A549 (cell line): ENCODE results near the gene GRIN2D. TPM values are rescaled to one million over a fixed set of nuclear protein-coding genes. Genes with fewer than 3 reads are reported as not detected.

Experiments used
- ATAC-seq, 2 experiments: fragments of 200-7000 bp in 1 of 2; fragments of >200 bp in 1 of 2; cut with Nextera tagmentation in 1 of 2; cut with Tn5 transposase in 1 of 2; 3 replicates each; pipeline versions ENCODE4 v1.8.0 to v1.9.1; 2018 to 2020; ENCODE audit warnings: mild to moderate bottlenecking in 1 of 2, moderate library complexity in 1 of 2
- CTCF ChIA-PET: fragments of 300-600 bp; sonication (Branson Sonifier 250); formaldehyde crosslinking; extraction: SDS; loops from one replicate; lab custom pipeline; 2021; ENCODE audit warnings: antibody characterized with exemption, inconsistent platforms; lab: Yijun Ruan, JAX
- POLR2A ChIA-PET: fragments of 350-600 bp; formaldehyde crosslinking; extraction: SDS; loops from one replicate; lab custom pipeline; 2021; ENCODE audit warnings: antibody characterized with exemption, inconsistent platforms; lab: Yijun Ruan, JAX
- DNase-seq, 2 experiments: peaks; one replicate each; pipeline versions ENCODE4 v3.0.0 to v3.0.0-alpha.2; 2011 to 2016; ENCODE audit warnings: low read depth in 1 of 2, low spot score in 1 of 2
- FAIRE-seq: peaks from 2 replicates; lab custom pipeline; 2011; peaks lifted over from hg19 to GRCh38; lab: Jason Lieb, UNC
- H3K27ac ChIP-seq, 2 experiments: fragments of >200 bp; sonication (Bioruptor Twin); formaldehyde crosslinking; 3 replicates each; pipeline ENCODE4 v1.5.1; 2016 to 2017
- H3K4me1 ChIP-seq: fragments of >200 bp; sonication (Bioruptor Twin); formaldehyde crosslinking; 3 replicates; pipeline ENCODE4 v1.6.1; 2016
- H3K4me2 ChIP-seq: fragments of >200 bp; sonication (Bioruptor Twin); formaldehyde crosslinking; 3 replicates; pipeline ENCODE4 v1.6.1; 2016
- H3K4me3 ChIP-seq: fragments of >200 bp; sonication (Bioruptor Twin); formaldehyde crosslinking; 3 replicates; pipeline ENCODE4 v1.5.1; 2016
- H3K9me3 ChIP-seq: fragments of >200 bp; sonication (Bioruptor Twin); formaldehyde crosslinking; 3 replicates; pipeline ENCODE4 v1.6.1; 2016
- CHD2 ChIP-seq: fragments of 150-350 bp; IDR thresholded peaks from 2 replicates; pipeline ENCODE4 v1.6.1; 2014; ENCODE audit warnings: low read length; ENCODE audit not compliant: partially characterized antibody
- EHF ChIP-seq: fragments of 250-450 bp; sonication (Bioruptor Pico); IDR thresholded peaks from 2 replicates; pipeline ENCODE4 v1.5.0; 2020; ENCODE audit warnings: mild to moderate bottlenecking
- ESRRA ChIP-seq: fragments of 150-350 bp; IDR thresholded peaks from 2 replicates; pipeline ENCODE4 v1.6.1; 2014; ENCODE audit warnings: mild to moderate bottlenecking, low read length, borderline replicate concordance
- FOSB ChIP-seq: fragments of 250-450 bp; sonication (Bioruptor Pico); IDR thresholded peaks from 2 replicates; pipeline ENCODE4 v1.5.0; 2020; ENCODE audit warnings: mild to moderate bottlenecking, moderate library complexity
- GATA3 ChIP-seq: IDR thresholded peaks from 2 replicates; pipeline ENCODE4 v1.6.1; 2012; ENCODE audit warnings: borderline replicate concordance
- HDAC2 ChIP-seq: fragments of 200-600 bp; sonication (generic); IDR thresholded peaks from 2 replicates; pipeline ENCODE4 v1.6.1; 2016
- HEYL ChIP-seq: fragments of 250-450 bp; sonication (Bioruptor Pico); IDR thresholded peaks from 2 replicates; pipeline ENCODE4 v1.8.0; 2021; ENCODE audit warnings: mild to moderate bottlenecking, moderate library complexity
- HOXA7 ChIP-seq: fragments of 250-450 bp; sonication (Bioruptor Pico); IDR thresholded peaks from 2 replicates; pipeline ENCODE4 v1.5.0; 2020; ENCODE audit warnings: mild to moderate bottlenecking, moderate library complexity
- JUN ChIP-seq, 2 experiments: fragments of >200 bp; sonication (Bioruptor Twin); formaldehyde crosslinking; IDR thresholded peaks; 2 replicates in 1 of 2; 3 replicates in 1 of 2; pipeline ENCODE4 v1.6.1; 2016 to 2017
- MAZ ChIP-seq: fragments of 150-350 bp; IDR thresholded peaks from 2 replicates; pipeline ENCODE4 v1.6.1; 2014; ENCODE audit warnings: antibody characterized with exemption, low read depth, low read length, borderline replicate concordance
- NFE2L2 ChIP-seq: fragments of 150-350 bp; conservative IDR thresholded peaks from 2 replicates; pipeline ENCODE4 v1.6.1; 2014; ENCODE audit warnings: low read length
- POLR2A ChIP-seq: IDR thresholded peaks from 2 replicates; pipeline ENCODE4 v1.6.1; 2012; ENCODE audit warnings: mild to moderate bottlenecking, low read length
- RCOR1 ChIP-seq: fragments of 150-350 bp; IDR thresholded peaks from 2 replicates; pipeline ENCODE4 v1.6.1; 2014; ENCODE audit warnings: antibody characterized with exemption, low read length, low read depth
- SREBF2 ChIP-seq: fragments of 450-650 bp; IDR thresholded peaks from 2 replicates; pipeline ENCODE4 v1.6.1; 2014; ENCODE audit warnings: mild to moderate bottlenecking, moderate library complexity
- TFCP2L1 ChIP-seq: fragments of 250-450 bp; sonication (Bioruptor Pico); IDR thresholded peaks from 2 replicates; pipeline ENCODE4 v1.5.0; 2021; ENCODE audit warnings: mild to moderate bottlenecking
- ZC3H11A ChIP-seq: fragments of 450-650 bp; IDR thresholded peaks from 2 replicates; pipeline ENCODE4 v1.6.1; 2014; ENCODE audit warnings: antibody characterized with exemption, mild to moderate bottlenecking
- ZNF302 ChIP-seq: fragments of 250-450 bp; sonication (Bioruptor Pico); IDR thresholded peaks from 2 replicates; pipeline ENCODE4 v1.9.0; 2021; ENCODE audit warnings: inconsistent platforms, mild to moderate bottlenecking, moderate library complexity
- ZSCAN20 ChIP-seq: fragments of 250-450 bp; sonication (Bioruptor Pico); IDR thresholded peaks from 2 replicates; pipeline ENCODE4 v1.8.0; 2022; ENCODE audit warnings: mild to moderate bottlenecking, moderate library complexity
- WGBS: methylation state at CpG from one replicate; pipeline ENCODE4 v1.1.6; 2017; ENCODE audit errors: missing lambda C conversion rate; 5-methylcytosine and 5-hydroxymethylcytosine counted together
- polyA plus RNA-seq, 4 experiments: library from polyadenylated mRNA; depleted of rRNA in 3 of 4; stranded (reverse); fragments of >200 nt; fragmentation: RNase III in 1 of 4; extraction: RNeasy Plus Mini Kit Qiagen cat#74134 plus additional on column Dnase treatment in 1 of 4; gene quantifications; 2 replicates in 3 of 4; 3 replicates in 1 of 4; pipeline ENCODE4 v1.2.3, GENCODE V29; 2011 to 2017
- TF ChIP-seq, protein P1 (sequence below): fragments of >200 bp; sonication (Bioruptor Twin); formaldehyde crosslinking; IDR thresholded peaks from 3 replicates; pipeline ENCODE4 v1.5.1; 2016
- TF ChIP-seq, protein P2 (sequence below): fragments of >200 bp; sonication (Bioruptor Twin); formaldehyde crosslinking; IDR thresholded peaks from 3 replicates; pipeline ENCODE4 v1.6.1; 2016
- TF ChIP-seq, protein P3 (sequence below): IDR thresholded peaks from 2 replicates; pipeline ENCODE4 v1.6.1; 2012
- TF ChIP-seq, protein P4 (sequence below): IDR thresholded peaks from 2 replicates; pipeline ENCODE4 v1.6.1; 2012; ENCODE audit warnings: low read depth, borderline replicate concordance
- TF ChIP-seq, protein P5 (sequence below): fragments of 200-600 bp; sonication (generic); IDR thresholded peaks from 2 replicates; pipeline ENCODE4 v1.6.1; 2016; ENCODE audit warnings: antibody characterized with exemption, mild to moderate bottlenecking, moderate library complexity

The GRIN2D gene
- polyA plus RNA-seq, 2 of the 4 experiments (the other 2 are of a cell fraction) = 2.6 to 6.3 TPM

DNA sequence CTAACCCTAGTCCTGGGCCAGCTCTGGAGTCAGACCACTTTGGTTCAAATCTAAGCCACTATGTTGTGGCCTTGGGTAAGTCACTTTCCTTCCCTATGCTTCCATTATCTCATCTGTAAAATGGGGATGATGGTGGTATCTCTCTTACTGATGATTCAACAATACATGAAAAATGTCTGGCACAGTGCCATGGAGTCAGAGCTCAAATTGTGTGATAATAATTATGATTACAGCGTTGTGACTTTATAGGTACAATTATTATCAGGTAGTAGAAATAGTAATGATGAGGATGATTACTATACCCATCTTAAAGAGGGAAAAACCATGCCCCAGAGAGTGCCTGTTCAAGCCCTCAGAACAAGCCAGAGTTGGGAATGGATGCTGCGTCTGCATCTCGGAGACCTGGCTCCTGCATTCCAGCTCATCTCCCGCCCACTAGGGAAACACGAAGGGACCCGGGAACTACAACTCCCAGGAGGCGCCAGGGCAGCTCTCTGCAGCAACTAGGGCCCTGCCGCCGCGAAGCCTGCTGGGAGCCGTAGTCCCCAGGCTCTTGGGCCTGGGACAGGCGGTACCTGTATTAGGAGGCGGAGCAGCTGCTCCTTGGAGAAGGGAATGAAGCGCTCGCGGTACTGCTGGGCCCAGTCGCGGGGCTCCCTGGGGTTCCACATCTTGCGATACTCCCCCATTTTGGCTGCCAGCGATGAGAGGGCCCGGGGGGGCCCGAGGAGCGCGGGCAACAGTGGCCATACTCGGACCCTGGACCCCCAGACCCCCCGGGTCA, 30.6 kb upstream of the GRIN2D start (continued):
- TF ChIP-seq, protein P1, sequence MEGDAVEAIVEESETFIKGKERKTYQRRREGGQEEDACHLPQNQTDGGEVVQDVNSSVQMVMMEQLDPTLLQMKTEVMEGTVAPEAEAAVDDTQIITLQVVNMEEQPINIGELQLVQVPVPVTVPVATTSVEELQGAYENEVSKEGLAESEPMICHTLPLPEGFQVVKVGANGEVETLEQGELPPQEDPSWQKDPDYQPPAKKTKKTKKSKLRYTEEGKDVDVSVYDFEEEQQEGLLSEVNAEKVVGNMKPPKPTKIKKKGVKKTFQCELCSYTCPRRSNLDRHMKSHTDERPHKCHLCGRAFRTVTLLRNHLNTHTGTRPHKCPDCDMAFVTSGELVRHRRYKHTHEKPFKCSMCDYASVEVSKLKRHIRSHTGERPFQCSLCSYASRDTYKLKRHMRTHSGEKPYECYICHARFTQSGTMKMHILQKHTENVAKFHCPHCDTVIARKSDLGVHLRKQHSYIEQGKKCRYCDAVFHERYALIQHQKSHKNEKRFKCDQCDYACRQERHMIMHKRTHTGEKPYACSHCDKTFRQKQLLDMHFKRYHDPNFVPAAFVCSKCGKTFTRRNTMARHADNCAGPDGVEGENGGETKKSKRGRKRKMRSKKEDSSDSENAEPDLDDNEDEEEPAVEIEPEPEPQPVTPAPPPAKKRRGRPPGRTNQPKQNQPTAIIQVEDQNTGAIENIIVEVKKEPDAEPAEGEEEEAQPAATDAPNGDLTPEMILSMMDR = no peak
- no peak for TF ChIP-seq ESRRA
- TF ChIP-seq, protein P2, sequence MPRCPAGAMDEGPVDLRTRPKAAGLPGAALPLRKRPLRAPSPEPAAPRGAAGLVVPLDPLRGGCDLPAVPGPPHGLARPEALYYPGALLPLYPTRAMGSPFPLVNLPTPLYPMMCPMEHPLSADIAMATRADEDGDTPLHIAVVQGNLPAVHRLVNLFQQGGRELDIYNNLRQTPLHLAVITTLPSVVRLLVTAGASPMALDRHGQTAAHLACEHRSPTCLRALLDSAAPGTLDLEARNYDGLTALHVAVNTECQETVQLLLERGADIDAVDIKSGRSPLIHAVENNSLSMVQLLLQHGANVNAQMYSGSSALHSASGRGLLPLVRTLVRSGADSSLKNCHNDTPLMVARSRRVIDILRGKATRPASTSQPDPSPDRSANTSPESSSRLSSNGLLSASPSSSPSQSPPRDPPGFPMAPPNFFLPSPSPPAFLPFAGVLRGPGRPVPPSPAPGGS = no peak; the same call in 2 of the 3 replicates
- TF ChIP-seq, protein P3, sequence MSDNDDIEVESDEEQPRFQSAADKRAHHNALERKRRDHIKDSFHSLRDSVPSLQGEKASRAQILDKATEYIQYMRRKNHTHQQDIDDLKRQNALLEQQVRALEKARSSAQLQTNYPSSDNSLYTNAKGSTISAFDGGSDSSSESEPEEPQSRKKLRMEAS = no peak
- TF ChIP-seq MAZ = no peak
- no peak for TF ChIP-seq SREBF2
- 0 out of 2 replicates have a peak, but pooled peaks have one; percentile 36 for TF ChIP-seq RCOR1
- TF ChIP-seq CHD2 = peak; percentile 69
- peak; percentile 55 for TF ChIP-seq POLR2A
- TF ChIP-seq ZNF302 (CRISPR knock-in tag) = no peak
- no peak for TF ChIP-seq ZC3H11A
- no peak for TF ChIP-seq HOXA7 (CRISPR knock-in tag)
- TF ChIP-seq, protein P4, sequence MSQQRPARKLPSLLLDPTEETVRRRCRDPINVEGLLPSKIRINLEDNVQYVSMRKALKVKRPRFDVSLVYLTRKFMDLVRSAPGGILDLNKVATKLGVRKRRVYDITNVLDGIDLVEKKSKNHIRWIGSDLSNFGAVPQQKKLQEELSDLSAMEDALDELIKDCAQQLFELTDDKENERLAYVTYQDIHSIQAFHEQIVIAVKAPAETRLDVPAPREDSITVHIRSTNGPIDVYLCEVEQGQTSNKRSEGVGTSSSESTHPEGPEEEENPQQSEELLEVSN = peak; percentile 38; the same call in 1 of the 2 replicates
- no peak for TF ChIP-seq NFE2L2
- TF ChIP-seq FOSB (CRISPR knock-in tag) = no peak
- no peak for TF ChIP-seq HEYL (CRISPR knock-in tag)
- no peak for TF ChIP-seq GATA3
- TF ChIP-seq, protein P5, sequence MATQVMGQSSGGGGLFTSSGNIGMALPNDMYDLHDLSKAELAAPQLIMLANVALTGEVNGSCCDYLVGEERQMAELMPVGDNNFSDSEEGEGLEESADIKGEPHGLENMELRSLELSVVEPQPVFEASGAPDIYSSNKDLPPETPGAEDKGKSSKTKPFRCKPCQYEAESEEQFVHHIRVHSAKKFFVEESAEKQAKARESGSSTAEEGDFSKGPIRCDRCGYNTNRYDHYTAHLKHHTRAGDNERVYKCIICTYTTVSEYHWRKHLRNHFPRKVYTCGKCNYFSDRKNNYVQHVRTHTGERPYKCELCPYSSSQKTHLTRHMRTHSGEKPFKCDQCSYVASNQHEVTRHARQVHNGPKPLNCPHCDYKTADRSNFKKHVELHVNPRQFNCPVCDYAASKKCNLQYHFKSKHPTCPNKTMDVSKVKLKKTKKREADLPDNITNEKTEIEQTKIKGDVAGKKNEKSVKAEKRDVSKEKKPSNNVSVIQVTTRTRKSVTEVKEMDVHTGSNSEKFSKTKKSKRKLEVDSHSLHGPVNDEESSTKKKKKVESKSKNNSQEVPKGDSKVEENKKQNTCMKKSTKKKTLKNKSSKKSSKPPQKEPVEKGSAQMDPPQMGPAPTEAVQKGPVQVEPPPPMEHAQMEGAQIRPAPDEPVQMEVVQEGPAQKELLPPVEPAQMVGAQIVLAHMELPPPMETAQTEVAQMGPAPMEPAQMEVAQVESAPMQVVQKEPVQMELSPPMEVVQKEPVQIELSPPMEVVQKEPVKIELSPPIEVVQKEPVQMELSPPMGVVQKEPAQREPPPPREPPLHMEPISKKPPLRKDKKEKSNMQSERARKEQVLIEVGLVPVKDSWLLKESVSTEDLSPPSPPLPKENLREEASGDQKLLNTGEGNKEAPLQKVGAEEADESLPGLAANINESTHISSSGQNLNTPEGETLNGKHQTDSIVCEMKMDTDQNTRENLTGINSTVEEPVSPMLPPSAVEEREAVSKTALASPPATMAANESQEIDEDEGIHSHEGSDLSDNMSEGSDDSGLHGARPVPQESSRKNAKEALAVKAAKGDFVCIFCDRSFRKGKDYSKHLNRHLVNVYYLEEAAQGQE = peak; percentile 69
- no peak for TF ChIP-seq HDAC2
- no peak for TF ChIP-seq ZSCAN20 (CRISPR knock-in tag)
- no peak for TF ChIP-seq EHF (CRISPR knock-in tag)
- TF ChIP-seq, all 56 proteins: peak for 10

DNA sequence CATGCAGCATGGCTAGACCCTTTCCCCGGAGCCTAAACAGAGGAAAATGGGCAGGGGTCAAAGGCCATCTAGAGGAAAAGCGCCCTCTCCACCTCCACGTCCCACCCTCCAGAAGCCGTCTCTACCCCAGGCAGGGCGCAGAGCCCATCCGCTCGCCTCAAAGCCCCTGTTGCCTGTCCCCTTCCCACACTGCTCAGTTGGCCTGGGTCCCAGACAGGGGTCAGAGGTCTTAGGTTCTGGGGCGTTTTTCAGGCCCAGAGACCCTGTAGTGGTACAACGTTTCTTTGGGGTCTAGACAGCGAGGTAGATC, 30.0 kb upstream of the GRIN2D start:
- no peak for TF ChIP-seq ESRRA
- TF ChIP-seq SREBF2 = 0 out of 2 replicates have a peak, but pooled peaks have one; percentile 8
- peak; percentile 70; the same call in 1 of the 2 replicates for TF ChIP-seq TFCP2L1 (CRISPR knock-in tag)
- peak; percentile 46 to 65; a peak in 3 of 5 replicates for TF ChIP-seq JUN (IDR thresholded peaks at IDR 0.05)
- H3K4me2 ChIP-seq = peak overlapping the region; percentile 95
- H3K4me1 ChIP-seq = peaks cover 8% of the 10 kb centered on the region
- no peak for FAIRE-seq
- ChIA-PET CTCF (interaction anchor here (1.0 to 2.7 kb wide), 13 partner anchors 9 to 245 kb away, joined by 3 to 20 read pairs (median 3); partner anchors contain the start of genes GRIN2D and KDELR1), POLR2A (interaction anchor here (0.7 to 3.1 kb wide), 22 partner anchors 9 to 357 kb away, joined by 3 to 36 read pairs (median 4); partner anchors contain the start of genes CARD8, GRIN2D, KDELR1 and RPL18)
- no peak for DNase-seq
- peak; percentile 27; a peak in 5 of 6 replicates for ATAC-seq
- no peaks in the 10 kb centered on the region for H3K9me3 ChIP-seq
- 2% methylated on average over 10 of the region's 10 CpGs for WGBS
- H3K27ac ChIP-seq = peak overlapping the region; percentile 90 to 97
- peak overlapping the region; percentile 51 for H3K4me3 ChIP-seq
